HEK293T (cell line): ENCODE measurements around the gene LY9.

Experiments
- ARNT ChIP-seq: fragments of 450-650 bp; IDR thresholded peaks from 2 replicates; pipeline ENCODE4 v1.6.1; 2017; ENCODE audit warnings: mild to moderate bottlenecking
- BHLHE40 ChIP-seq: fragments of 450-650 bp; IDR thresholded peaks from 2 replicates; pipeline ENCODE4 v1.6.1; 2016; ENCODE audit warnings: mild to moderate bottlenecking, moderate library complexity, borderline replicate concordance
- CTBP1 ChIP-seq: fragments of 450-650 bp; IDR thresholded peaks from 2 replicates; pipeline ENCODE4 v1.6.1; 2016; ENCODE audit warnings: borderline replicate concordance
- ELF4 ChIP-seq: fragments of 450-650 bp; IDR thresholded peaks from 2 replicates; pipeline ENCODE4 v1.6.1; 2017; ENCODE audit warnings: antibody characterized with exemption
- FOXA1 ChIP-seq: fragments of 450-650 bp; IDR thresholded peaks from 2 replicates; pipeline ENCODE4 v1.6.1; 2016; ENCODE audit warnings: mild to moderate bottlenecking
- FOXK2 ChIP-seq: fragments of 450-650 bp; IDR thresholded peaks from 2 replicates; pipeline ENCODE4 v1.6.1; 2016; ENCODE audit warnings: mild to moderate bottlenecking
- FOXM1 ChIP-seq: fragments of 450-650 bp; IDR thresholded peaks from 2 replicates; pipeline ENCODE4 v1.6.1; 2017; ENCODE audit warnings: mild to moderate bottlenecking, borderline replicate concordance
- HDGF ChIP-seq: fragments of 450-650 bp; IDR thresholded peaks from 2 replicates; pipeline ENCODE4 v1.6.1; 2017; ENCODE audit warnings: antibody characterized with exemption, borderline replicate concordance
- LEF1 ChIP-seq: fragments of 450-650 bp; IDR thresholded peaks from 2 replicates; pipeline ENCODE4 v1.6.1; 2017; ENCODE audit warnings: mild to moderate bottlenecking, borderline replicate concordance
- NFRKB ChIP-seq: fragments of 450-650 bp; IDR thresholded peaks from 2 replicates; pipeline ENCODE4 v1.6.1; 2016; ENCODE audit warnings: mild to moderate bottlenecking, moderate library complexity
- SP1 ChIP-seq: fragments of 450-650 bp; IDR thresholded peaks from 2 replicates; pipeline ENCODE4 v1.6.1; 2017
- SUZ12 ChIP-seq: fragments of 450-650 bp; IDR thresholded peaks from 2 replicates; pipeline ENCODE4 v1.6.1; 2016; ENCODE audit warnings: mild to moderate bottlenecking
- TARDBP ChIP-seq: fragments of 450-650 bp; IDR thresholded peaks from 2 replicates; pipeline ENCODE4 v1.6.1; 2016
- ZNF384 ChIP-seq: fragments of 450-650 bp; IDR thresholded peaks from 2 replicates; pipeline ENCODE4 v1.6.1; 2016

GRCh38 chr1:160807738-160808137 lies 11.8 kb downstream of the LY9 start:
- no peak for TF ChIP-seq FOXA1
- TF ChIP-seq LEF1: no peak
- no peak for TF ChIP-seq TARDBP
- no peak for TF ChIP-seq FOXK2
- TF ChIP-seq NFRKB: no peak
- no peak for TF ChIP-seq HDGF
- no peak for TF ChIP-seq ELF4
- TF ChIP-seq CTBP1: no peak
- no peak for TF ChIP-seq SP1
- no peak for TF ChIP-seq FOXM1
- no peak for TF ChIP-seq BHLHE40
- TF ChIP-seq SUZ12: no peak
- no peak for TF ChIP-seq ZNF384
- TF ChIP-seq ARNT: no peak
